DOHH2 (cell line): Measurements from ENCODE around the gene DHDDS.

Experiments used
- H3F3A ChIP-seq: fragments of 200-600 bp; sonication (generic), shearing (Covaris generic); 2 replicates; pipeline ENCODE4 v1.6.0; 2016; ENCODE audit warnings: antibody characterized with exemption, mild to moderate bottlenecking; ENCODE audit not compliant: control insufficient read depth, insufficient read depth
- H3K27ac ChIP-seq: fragments of 200-600 bp; sonication (generic); 2 replicates; pipeline ENCODE4 v1.5.1; 2014; ENCODE audit warnings: low read depth, mild to moderate bottlenecking, low read length, moderate library complexity
- H3K27me3 ChIP-seq: fragments of 200-600 bp; sonication (generic); 2 replicates; pipeline ENCODE4 v1.6.1; 2014; ENCODE audit warnings: mild to moderate bottlenecking, low read length, mixed read lengths; ENCODE audit not compliant: control insufficient read depth
- H3K36me3 ChIP-seq: fragments of 200-600 bp; sonication (generic); 2 replicates; pipeline ENCODE4 v1.6.1; 2014; ENCODE audit warnings: mild to moderate bottlenecking, low read length, moderate library complexity, mixed read lengths; ENCODE audit not compliant: control insufficient read depth
- H3K4me1 ChIP-seq: fragments of 200-600 bp; sonication (generic); 2 replicates; pipeline ENCODE4 v1.6.1; 2014; ENCODE audit warnings: mild to moderate bottlenecking, low read length, mixed read lengths; ENCODE audit not compliant: control insufficient read depth
- H3K4me2 ChIP-seq: fragments of 200-600 bp; sonication (generic); 2 replicates; pipeline ENCODE4 v1.6.0; 2014; ENCODE audit warnings: mild to moderate bottlenecking, low read length, moderate library complexity
- H3K4me3 ChIP-seq: fragments of 200-600 bp; sonication (generic); 2 replicates; pipeline ENCODE4 v1.5.1; 2014; ENCODE audit warnings: mild to moderate bottlenecking, low read length, mixed read lengths
- H3K79me2 ChIP-seq: fragments of 200-600 bp; sonication (generic); 2 replicates; pipeline ENCODE4 v1.6.1; 2014; ENCODE audit warnings: mild to moderate bottlenecking, low read length, mixed read lengths; ENCODE audit not compliant: control insufficient read depth
- H3K9me2 ChIP-seq: fragments of 200-600 bp; sonication (generic); replicated peaks from 2 replicates; pipeline ENCODE4 v1.6.1; 2014; ENCODE audit warnings: mild to moderate bottlenecking, low read length, mixed read lengths; ENCODE audit not compliant: control insufficient read depth
- H3K9me3 ChIP-seq: fragments of 200-600 bp; sonication (generic); 2 replicates; pipeline ENCODE4 v1.6.1; 2014; ENCODE audit warnings: antibody characterized with exemption, low read length, mixed read lengths; ENCODE audit not compliant: control insufficient read depth, insufficient read depth
- H4K20me1 ChIP-seq: fragments of 200-600 bp; sonication (generic); 2 replicates; pipeline ENCODE4 v1.6.0; 2014; ENCODE audit warnings: low read depth, mild to moderate bottlenecking, antibody characterized with exemption, low read length, moderate library complexity; ENCODE audit not compliant: control insufficient read depth, insufficient read depth
- EZH2phosphoT487 ChIP-seq: fragments of 200-600 bp; sonication (generic); IDR thresholded peaks from 2 replicates; pipeline ENCODE4 v1.6.1; 2017; ENCODE audit warnings: borderline replicate concordance, mild to moderate bottlenecking, antibody characterized with exemption, low read length, moderate library complexity, mixed read lengths
- TF ChIP-seq, protein P1 (sequence below): fragments of 200-600 bp; sonication (generic); IDR thresholded peaks from one replicate; pipeline ENCODE4 v1.5.1; 2014; ENCODE audit warnings: antibody characterized with exemption, mild to moderate bottlenecking, low read depth, low read length; ENCODE audit not compliant: poor library complexity, severe bottlenecking

Gene DHDDS

DNA sequence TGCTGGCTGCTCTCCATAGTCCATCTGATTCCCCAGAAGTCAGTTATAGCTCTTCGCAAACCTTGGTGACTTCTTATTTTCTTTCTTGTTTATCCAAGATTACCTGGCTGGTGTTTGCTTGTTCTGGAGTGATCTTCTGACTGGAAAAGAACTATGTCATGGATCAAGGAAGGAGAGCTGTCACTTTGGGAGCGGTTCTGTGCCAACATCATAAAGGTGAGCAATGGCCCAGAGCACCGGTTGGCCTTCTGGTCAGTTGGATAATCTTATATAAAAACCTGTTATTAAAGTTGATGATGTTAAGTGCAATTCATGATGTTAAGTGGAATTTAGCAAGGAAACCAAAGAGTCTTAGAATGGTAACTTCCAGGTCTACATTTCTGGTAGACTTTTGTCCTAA is 672 bp downstream of the DHDDS start:
- H3K27ac ChIP-seq, result peak overlapping the region; percentile 53
- H3F3A ChIP-seq, result peaks cover 5% of the 10 kb centered on the region; the same call in 1 of the 2 replicates
- H3K79me2 ChIP-seq, result peaks cover 28% of the 10 kb centered on the region
- H3K9me3 ChIP-seq, result no peaks in the 10 kb centered on the region
- peaks cover 26% of the 10 kb centered on the region for H3K4me1 ChIP-seq
- H3K4me2 ChIP-seq, result peak overlapping the region; percentile 93
- H3K36me3 ChIP-seq, result peaks cover 17% of the 10 kb centered on the region
- H3K27me3 ChIP-seq, result no peaks in the 10 kb centered on the region
- no peaks in the 10 kb centered on the region for H4K20me1 ChIP-seq
- peak overlapping the region; percentile 100 for H3K4me3 ChIP-seq
- H3K9me2 ChIP-seq, result no peaks in the 10 kb centered on the region
- no peak for TF ChIP-seq EZH2phosphoT487
- TF ChIP-seq, protein P1, sequence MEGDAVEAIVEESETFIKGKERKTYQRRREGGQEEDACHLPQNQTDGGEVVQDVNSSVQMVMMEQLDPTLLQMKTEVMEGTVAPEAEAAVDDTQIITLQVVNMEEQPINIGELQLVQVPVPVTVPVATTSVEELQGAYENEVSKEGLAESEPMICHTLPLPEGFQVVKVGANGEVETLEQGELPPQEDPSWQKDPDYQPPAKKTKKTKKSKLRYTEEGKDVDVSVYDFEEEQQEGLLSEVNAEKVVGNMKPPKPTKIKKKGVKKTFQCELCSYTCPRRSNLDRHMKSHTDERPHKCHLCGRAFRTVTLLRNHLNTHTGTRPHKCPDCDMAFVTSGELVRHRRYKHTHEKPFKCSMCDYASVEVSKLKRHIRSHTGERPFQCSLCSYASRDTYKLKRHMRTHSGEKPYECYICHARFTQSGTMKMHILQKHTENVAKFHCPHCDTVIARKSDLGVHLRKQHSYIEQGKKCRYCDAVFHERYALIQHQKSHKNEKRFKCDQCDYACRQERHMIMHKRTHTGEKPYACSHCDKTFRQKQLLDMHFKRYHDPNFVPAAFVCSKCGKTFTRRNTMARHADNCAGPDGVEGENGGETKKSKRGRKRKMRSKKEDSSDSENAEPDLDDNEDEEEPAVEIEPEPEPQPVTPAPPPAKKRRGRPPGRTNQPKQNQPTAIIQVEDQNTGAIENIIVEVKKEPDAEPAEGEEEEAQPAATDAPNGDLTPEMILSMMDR, result no peak

DNA sequence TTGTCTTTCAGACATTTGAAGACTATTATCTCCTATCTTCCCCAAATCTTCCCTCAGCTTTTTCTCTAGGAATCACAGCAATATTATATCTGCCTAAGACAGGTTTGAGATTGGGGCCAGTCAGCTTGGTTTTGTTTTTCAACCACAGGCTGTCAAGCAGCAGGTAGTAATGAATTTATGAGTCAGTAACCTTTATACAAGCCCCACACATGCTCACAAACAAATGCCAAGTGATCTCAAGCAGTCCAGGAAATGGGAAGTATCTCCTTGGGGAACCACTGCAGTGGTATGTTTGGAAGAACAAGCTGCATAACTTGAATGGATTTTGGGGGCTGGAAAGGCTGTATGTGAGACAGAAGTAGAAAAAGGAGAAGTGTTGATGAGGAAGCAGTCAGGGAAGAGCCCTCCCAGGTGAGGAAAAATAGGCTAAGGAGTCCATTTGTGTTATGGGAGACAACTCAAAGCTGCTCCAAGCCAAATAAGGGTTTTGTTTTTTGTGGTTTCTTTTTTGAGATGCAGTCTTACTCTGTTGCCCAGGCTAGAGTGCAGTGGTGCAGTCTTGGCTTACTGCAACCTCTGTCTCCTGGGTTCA is 2.1 kb downstream of the DHDDS start:
- H3K79me2 ChIP-seq, result peaks cover 28% of the 10 kb centered on the region
- H4K20me1 ChIP-seq, result no peaks in the 10 kb centered on the region
- TF ChIP-seq, protein P1, result no peak
- no peak for TF ChIP-seq EZH2phosphoT487
- H3K27ac ChIP-seq, result no peak overlapping the region
- peaks cover 31% of the 10 kb centered on the region for H3K36me3 ChIP-seq
- no peaks in the 10 kb centered on the region for H3K9me3 ChIP-seq
- peak overlapping the region; percentile 93; the same call in 1 of the 2 replicates for H3K4me2 ChIP-seq
- H3K4me3 ChIP-seq, result no peak overlapping the region
- H3K9me2 ChIP-seq, result no peaks in the 10 kb centered on the region
- H3K4me1 ChIP-seq, result peaks cover 26% of the 10 kb centered on the region
- H3F3A ChIP-seq, result peaks cover 5% of the 10 kb centered on the region; the same call in 1 of the 2 replicates
- no peaks in the 10 kb centered on the region for H3K27me3 ChIP-seq

DNA sequence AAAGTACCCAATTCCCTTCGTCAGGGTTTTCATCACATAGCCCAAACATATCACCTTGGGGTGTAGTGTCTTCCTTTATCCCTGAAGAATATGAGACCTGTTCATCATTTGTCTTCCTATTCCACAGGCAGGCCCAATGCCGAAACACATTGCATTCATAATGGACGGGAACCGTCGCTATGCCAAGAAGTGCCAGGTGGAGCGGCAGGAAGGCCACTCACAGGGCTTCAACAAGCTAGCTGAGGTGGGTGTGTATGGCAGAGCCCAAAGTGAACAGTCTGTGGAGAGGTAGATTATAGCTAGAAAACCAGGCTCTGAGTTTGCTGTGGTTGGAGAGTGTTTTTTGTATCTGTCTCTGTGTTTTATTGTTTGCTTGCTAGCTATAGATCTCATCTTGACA is 5.9 kb downstream of the DHDDS start:
- no peaks in the 10 kb centered on the region for H3K9me3 ChIP-seq
- H3K27me3 ChIP-seq, result no peaks in the 10 kb centered on the region
- no peaks in the 10 kb centered on the region for H4K20me1 ChIP-seq
- no peaks in the 10 kb centered on the region for H3F3A ChIP-seq
- no peak overlapping the region for H3K4me3 ChIP-seq
- no peak overlapping the region for H3K4me2 ChIP-seq
- H3K79me2 ChIP-seq, result peaks cover 15% of the 10 kb centered on the region
- no peak overlapping the region for H3K27ac ChIP-seq
- TF ChIP-seq, protein P1, result no peak
- TF ChIP-seq EZH2phosphoT487, result no peak
- no peaks in the 10 kb centered on the region for H3K9me2 ChIP-seq
- H3K36me3 ChIP-seq, result peaks cover 58% of the 10 kb centered on the region
- peaks cover 14% of the 10 kb centered on the region for H3K4me1 ChIP-seq
